ENCODE data around the gene RABL6.

Gene RABL6

GRCh38 chr9:136856541-136857141 lies 48.9 kb downstream of the RABL6 start:
- TF ChIP-seq OSR1 (CRISPR knock-in tag; IDR thresholded peaks at IDR 0.05) = no peak
- no peak for TF ChIP-seq PPARA (CRISPR knock-in tag; IDR thresholded peaks at IDR 0.05; ENCODE audit: borderline replicate concordance)
- no peak for TF ChIP-seq BACH2 (CRISPR knock-in tag; IDR thresholded peaks at IDR 0.05; ENCODE audit: borderline replicate concordance)
- TF ChIP-seq ESRRG (CRISPR knock-in tag; IDR thresholded peaks at IDR 0.05) = no peak
- TF ChIP-seq CSRNP3 (CRISPR knock-in tag; IDR thresholded peaks at IDR 0.05) = no peak
- no peak for TF ChIP-seq ZFP30 (CRISPR knock-in tag; IDR thresholded peaks at IDR 0.05)
- TF ChIP-seq CREB5 (CRISPR knock-in tag; IDR thresholded peaks at IDR 0.05; ENCODE audit: low read depth) = no peak
- no peak for TF ChIP-seq ZNF70 (CRISPR knock-in tag; IDR thresholded peaks at IDR 0.05)
- no peak for TF ChIP-seq ISL1 (CRISPR knock-in tag; IDR thresholded peaks at IDR 0.05)
- TF ChIP-seq, protein P1, sequence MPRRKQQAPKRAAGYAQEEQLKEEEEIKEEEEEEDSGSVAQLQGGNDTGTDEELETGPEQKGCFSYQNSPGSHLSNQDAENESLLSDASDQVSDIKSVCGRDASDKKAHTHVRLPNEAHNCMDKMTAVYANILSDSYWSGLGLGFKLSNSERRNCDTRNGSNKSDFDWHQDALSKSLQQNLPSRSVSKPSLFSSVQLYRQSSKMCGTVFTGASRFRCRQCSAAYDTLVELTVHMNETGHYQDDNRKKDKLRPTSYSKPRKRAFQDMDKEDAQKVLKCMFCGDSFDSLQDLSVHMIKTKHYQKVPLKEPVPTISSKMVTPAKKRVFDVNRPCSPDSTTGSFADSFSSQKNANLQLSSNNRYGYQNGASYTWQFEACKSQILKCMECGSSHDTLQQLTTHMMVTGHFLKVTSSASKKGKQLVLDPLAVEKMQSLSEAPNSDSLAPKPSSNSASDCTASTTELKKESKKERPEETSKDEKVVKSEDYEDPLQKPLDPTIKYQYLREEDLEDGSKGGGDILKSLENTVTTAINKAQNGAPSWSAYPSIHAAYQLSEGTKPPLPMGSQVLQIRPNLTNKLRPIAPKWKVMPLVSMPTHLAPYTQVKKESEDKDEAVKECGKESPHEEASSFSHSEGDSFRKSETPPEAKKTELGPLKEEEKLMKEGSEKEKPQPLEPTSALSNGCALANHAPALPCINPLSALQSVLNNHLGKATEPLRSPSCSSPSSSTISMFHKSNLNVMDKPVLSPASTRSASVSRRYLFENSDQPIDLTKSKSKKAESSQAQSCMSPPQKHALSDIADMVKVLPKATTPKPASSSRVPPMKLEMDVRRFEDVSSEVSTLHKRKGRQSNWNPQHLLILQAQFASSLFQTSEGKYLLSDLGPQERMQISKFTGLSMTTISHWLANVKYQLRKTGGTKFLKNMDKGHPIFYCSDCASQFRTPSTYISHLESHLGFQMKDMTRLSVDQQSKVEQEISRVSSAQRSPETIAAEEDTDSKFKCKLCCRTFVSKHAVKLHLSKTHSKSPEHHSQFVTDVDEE (CRISPR knock-in tag; IDR thresholded peaks at IDR 0.05) = no peak
- no peak for TF ChIP-seq TCF4 (CRISPR knock-in tag; IDR thresholded peaks at IDR 0.05; ENCODE audit: borderline replicate concordance)
- TF ChIP-seq ZFP3 (CRISPR knock-in tag; IDR thresholded peaks at IDR 0.05) = no peak
- TF ChIP-seq ZC3H10 (CRISPR knock-in tag; IDR thresholded peaks at IDR 0.05) = no peak
- TF ChIP-seq RARB (CRISPR knock-in tag; IDR thresholded peaks at IDR 0.05) = no peak
- no peak for TF ChIP-seq ZNF8 (CRISPR knock-in tag; IDR thresholded peaks at IDR 0.05)
- ATAC-seq = no peak

DNA sequence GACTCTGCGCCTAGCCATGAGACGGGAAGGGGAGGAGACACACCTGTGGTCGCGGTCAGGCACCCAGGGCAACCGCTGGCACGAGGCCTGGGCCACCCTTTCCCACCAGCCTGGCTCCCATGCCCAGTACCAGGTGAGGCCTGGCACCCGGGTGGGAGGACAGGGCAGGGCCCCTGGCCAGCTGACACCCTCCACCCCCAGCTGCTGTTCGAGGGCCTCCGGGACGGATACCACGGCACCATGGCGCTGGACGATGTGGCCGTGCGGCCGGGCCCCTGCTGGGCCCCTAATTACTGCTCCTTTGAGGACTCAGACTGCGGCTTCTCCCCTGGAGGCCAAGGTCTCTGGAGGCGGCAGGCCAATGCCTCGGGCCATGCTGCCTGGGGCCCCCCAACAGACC lies 49.4 kb downstream of the RABL6 start:
- no peak for ATAC-seq

More for the DNA sequence above, 49.4 kb downstream of the RABL6 start:
- TF ChIP-seq TCF4 (CRISPR knock-in tag; IDR thresholded peaks at IDR 0.05; ENCODE audit: borderline replicate concordance) = no peak
- TF ChIP-seq POU6F1 (CRISPR knock-in tag; IDR thresholded peaks at IDR 0.05; ENCODE audit: borderline replicate concordance, low read depth) = no peak
- no peak for TF ChIP-seq ESRRG (CRISPR knock-in tag; IDR thresholded peaks at IDR 0.05)
- no peak for TF ChIP-seq ISL1 (CRISPR knock-in tag; IDR thresholded peaks at IDR 0.05)
- no peak for TF ChIP-seq RARB (CRISPR knock-in tag; IDR thresholded peaks at IDR 0.05)
- TF ChIP-seq CREB5 (CRISPR knock-in tag; IDR thresholded peaks at IDR 0.05; ENCODE audit: low read depth) = no peak
- TF ChIP-seq SNAI2 (CRISPR knock-in tag; IDR thresholded peaks at IDR 0.05) = no peak
- no peak for TF ChIP-seq GLIS3 (CRISPR knock-in tag; IDR thresholded peaks at IDR 0.05)
- no peak for TF ChIP-seq PPARA (CRISPR knock-in tag; IDR thresholded peaks at IDR 0.05; ENCODE audit: borderline replicate concordance)
- no peak for TF ChIP-seq ZNF565 (CRISPR knock-in tag; conservative IDR thresholded peaks at IDR 0.05; ENCODE audit: low read depth)
- TF ChIP-seq CSRNP3 (CRISPR knock-in tag; IDR thresholded peaks at IDR 0.05) = no peak
- no peak for TF ChIP-seq ZNF70 (CRISPR knock-in tag; IDR thresholded peaks at IDR 0.05)
- no peak for TF ChIP-seq ZNF8 (CRISPR knock-in tag; IDR thresholded peaks at IDR 0.05)
- TF ChIP-seq ZFP3 (CRISPR knock-in tag; IDR thresholded peaks at IDR 0.05) = no peak
- no peak for TF ChIP-seq OSR1 (CRISPR knock-in tag; IDR thresholded peaks at IDR 0.05)
- no peak for TF ChIP-seq ZFP30 (CRISPR knock-in tag; IDR thresholded peaks at IDR 0.05)

All from SK-N-SH treated with all-trans-retinoic acid at 6 μM for 48 hours (cell line).